C4-2B (cell line): ENCODE results near the gene GMDS.

Experiments used
- ZFX ChIP-seq: fragments of 450-650 bp; IDR thresholded peaks from 2 replicates; pipeline ENCODE4 v1.6.1; 2017
- TF ChIP-seq, protein P1 (sequence below): fragments of 450-650 bp; conservative IDR thresholded peaks from 2 replicates; pipeline ENCODE4 v1.5.1; 2017; ENCODE audit warnings: mild to moderate bottlenecking

DNA sequence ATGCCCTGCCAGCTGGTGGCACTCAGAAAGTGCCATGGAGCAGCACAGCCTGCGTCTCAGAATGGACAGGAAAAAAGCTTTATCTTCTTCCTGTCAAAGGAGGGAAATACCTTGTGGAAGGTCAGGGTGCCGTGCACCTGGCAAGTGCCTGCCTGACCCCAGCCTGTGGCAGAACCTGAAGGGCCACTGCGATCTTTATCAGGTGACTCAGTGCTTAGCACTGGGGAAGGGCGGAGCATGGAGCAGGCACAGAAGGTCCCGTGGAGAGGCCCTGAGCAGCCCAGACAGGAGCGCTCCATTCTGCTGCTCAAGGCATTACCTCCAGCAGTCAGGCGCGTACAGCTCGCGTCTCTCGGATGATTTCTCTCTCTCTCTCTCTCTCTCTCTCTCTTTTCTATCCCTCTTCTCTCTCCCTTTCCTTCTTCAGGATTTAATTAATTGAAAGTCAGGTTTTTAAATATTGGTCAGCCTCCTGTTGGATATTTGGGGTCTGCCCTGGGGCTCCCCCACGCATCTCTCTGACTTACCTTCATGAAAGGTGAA is 604.0 kb downstream of the GMDS start:
- TF ChIP-seq, protein P1, sequence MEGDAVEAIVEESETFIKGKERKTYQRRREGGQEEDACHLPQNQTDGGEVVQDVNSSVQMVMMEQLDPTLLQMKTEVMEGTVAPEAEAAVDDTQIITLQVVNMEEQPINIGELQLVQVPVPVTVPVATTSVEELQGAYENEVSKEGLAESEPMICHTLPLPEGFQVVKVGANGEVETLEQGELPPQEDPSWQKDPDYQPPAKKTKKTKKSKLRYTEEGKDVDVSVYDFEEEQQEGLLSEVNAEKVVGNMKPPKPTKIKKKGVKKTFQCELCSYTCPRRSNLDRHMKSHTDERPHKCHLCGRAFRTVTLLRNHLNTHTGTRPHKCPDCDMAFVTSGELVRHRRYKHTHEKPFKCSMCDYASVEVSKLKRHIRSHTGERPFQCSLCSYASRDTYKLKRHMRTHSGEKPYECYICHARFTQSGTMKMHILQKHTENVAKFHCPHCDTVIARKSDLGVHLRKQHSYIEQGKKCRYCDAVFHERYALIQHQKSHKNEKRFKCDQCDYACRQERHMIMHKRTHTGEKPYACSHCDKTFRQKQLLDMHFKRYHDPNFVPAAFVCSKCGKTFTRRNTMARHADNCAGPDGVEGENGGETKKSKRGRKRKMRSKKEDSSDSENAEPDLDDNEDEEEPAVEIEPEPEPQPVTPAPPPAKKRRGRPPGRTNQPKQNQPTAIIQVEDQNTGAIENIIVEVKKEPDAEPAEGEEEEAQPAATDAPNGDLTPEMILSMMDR = no peak
- no peak for TF ChIP-seq ZFX
